Measurements from ENCODE around the gene FCSK.
"Not testable (repeated sequence)": the region's sequence is repeated elsewhere in the genome, so short reads cannot be mapped to it uniquely, and the experiment has no call there.

The FCSK gene

GRCh38 chr16:70524399-70524825 is 70.0 kb downstream of the FCSK start:
- not testable (repeated sequence) for DNase-seq (ENCODE audit: low spot score)

GRCh38 chr16:70526403-70526802 is 72.0 kb downstream of the FCSK start:
- DNase-seq (ENCODE audit: low spot score): no peak

DNA sequence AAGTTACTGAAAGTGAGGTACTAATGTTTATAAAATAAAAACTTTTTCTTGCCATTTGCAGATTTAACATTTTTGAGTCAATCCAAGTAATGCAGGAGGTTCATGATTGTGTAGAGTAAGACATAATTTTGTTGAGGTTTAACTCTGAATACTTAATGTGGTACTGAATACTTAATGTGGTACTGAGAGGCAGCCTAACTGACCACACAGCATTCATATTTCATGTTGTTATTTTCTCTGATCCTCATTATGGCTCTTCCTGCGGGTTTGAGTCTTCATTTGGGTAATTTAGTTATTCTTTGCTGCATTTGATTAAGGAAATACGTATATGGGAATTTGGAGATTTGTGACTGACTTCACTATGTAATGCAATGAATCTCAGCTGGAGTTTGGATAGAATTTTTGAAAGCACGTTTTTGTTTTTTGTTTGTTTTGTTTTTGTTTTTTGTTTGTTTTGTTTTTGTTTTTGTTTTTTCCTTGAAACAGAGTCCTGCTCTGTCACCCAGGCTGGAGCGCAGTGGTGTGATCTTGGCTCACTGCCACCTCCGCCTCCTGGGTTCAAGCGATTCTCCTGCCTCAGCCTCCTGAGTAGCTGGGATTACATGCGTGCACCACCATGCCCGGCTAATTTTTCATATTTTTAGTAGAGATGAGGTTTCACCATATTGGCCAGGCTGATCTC is 73.1 kb downstream of the FCSK start:
- DNase-seq (ENCODE audit: low spot score): no peak

DNA sequence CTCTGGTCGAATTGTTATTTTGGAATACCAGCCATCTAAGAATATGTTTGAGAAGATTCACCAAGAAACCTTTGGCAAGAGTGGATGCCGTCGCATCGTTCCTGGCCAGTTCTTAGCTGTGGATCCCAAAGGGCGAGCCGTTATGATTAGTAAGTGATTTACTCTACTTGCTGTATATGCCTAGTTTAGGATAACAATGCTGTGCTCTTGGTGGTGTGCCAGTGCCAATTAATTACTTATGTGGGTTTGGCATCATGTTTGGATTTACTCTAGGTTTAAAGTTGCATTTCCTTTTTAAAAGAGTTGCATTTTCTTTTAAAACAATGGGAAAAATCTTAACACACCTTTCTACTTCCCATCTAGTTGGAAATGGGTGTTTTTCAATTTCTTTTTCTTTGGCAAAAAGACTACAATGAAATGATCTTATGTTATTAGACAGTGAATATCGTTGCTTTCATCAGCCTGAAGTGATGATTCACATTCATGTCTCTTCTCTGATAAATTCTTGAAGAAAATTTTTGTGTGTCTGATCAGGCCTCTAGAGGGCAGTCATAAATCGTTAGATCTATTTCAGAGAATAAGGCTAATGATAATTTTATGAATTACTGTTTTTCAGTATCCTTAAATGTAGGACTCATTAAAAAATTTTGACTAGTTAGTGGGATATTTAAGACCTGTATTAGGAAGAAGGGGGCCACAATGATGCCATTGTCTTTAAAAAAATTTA is 74.8 kb downstream of the FCSK start:
- peak; percentile 50 for DNase-seq (ENCODE audit: low spot score)
